Type B pancreatic cell (in vitro differentiated cells): Measurements from ENCODE around the gene TRIO. TPM values are rescaled to one million over a fixed set of nuclear protein-coding genes. Genes with fewer than 3 reads are reported as not detected.

Experiments
- DNase-seq: peaks from one replicate; pipeline ENCODE4 v3.0.0; 2021; ENCODE audit warnings: mixed read lengths; ENCODE audit not compliant: unreplicated experiment; ENCODE audit errors: extremely low spot score
- H3K27ac Mint-ChIP-seq: 2 replicates; pipeline ENCODE4 v1.8.0; 2021; ENCODE audit warnings: mild to moderate bottlenecking, mixed read lengths
- H3K27me3 Mint-ChIP-seq: 2 replicates; pipeline ENCODE4 v1.8.0; 2021; ENCODE audit warnings: mixed read lengths
- H3K36me3 Mint-ChIP-seq: 2 replicates; pipeline ENCODE4 v1.8.0; 2021; ENCODE audit warnings: mixed read lengths
- H3K4me1 Mint-ChIP-seq: one replicate; pipeline ENCODE4 v1.8.0; 2021; ENCODE audit warnings: mixed read lengths; ENCODE audit not compliant: unreplicated experiment
- H3K4me3 Mint-ChIP-seq: 2 replicates; pipeline ENCODE4 v1.8.0; 2021; ENCODE audit warnings: mild to moderate bottlenecking, mixed read lengths
- H3K9me3 Mint-ChIP-seq: 2 replicates; pipeline ENCODE4 v1.8.0; 2021; ENCODE audit warnings: mixed read lengths
- total RNA-seq: library from RNA; stranded (reverse); gene quantifications from 2 replicates; pipeline ENCODE4 v1.2.1, GENCODE V29; 2021; ENCODE audit warnings: low replicate concordance
- TF ChIP-seq, protein P1 (sequence below): fragments of 200-600 bp; sonication (generic); conservative IDR thresholded peaks from 2 replicates; pipeline ENCODE4 v1.5.0; 2021; ENCODE audit warnings: antibody characterized with exemption, mild to moderate bottlenecking

TRIO gene
- total RNA-seq, 1 donor from 2014 or later = 145 TPM

DNA sequence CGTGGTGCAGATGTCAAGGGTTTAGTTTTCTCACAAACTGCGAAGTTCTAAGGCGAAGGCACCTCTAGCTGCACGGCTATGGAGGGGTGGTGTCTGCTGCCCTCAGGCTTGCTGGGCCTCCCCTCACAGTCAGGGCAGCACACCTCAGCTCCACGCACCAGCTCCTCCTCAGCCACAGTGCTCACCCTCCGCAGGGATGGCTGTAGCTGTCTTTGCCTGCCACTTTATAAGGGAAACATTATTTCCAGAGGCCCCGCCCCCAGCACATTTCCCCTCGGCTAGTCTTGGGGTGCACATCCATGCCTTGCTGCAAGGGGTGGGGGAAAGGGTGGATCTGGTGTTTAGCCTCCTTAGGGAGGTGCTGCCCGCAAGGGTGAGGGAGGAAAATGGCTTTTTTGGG, 154.6 kb downstream of the TRIO start:
- Mint-ChIP-seq H3K36me3 (peaks cover 12% of the 10 kb centered on the region), H3K27ac (no peak overlapping the region), H3K9me3 (no peaks in the 10 kb centered on the region), H3K27me3 (no peaks in the 10 kb centered on the region), H3K4me1 (peaks cover 8% of the 10 kb centered on the region), H3K4me3 (no peak overlapping the region)
- TF ChIP-seq, protein P1, sequence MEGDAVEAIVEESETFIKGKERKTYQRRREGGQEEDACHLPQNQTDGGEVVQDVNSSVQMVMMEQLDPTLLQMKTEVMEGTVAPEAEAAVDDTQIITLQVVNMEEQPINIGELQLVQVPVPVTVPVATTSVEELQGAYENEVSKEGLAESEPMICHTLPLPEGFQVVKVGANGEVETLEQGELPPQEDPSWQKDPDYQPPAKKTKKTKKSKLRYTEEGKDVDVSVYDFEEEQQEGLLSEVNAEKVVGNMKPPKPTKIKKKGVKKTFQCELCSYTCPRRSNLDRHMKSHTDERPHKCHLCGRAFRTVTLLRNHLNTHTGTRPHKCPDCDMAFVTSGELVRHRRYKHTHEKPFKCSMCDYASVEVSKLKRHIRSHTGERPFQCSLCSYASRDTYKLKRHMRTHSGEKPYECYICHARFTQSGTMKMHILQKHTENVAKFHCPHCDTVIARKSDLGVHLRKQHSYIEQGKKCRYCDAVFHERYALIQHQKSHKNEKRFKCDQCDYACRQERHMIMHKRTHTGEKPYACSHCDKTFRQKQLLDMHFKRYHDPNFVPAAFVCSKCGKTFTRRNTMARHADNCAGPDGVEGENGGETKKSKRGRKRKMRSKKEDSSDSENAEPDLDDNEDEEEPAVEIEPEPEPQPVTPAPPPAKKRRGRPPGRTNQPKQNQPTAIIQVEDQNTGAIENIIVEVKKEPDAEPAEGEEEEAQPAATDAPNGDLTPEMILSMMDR = no peak
- no peak for DNase-seq

DNA sequence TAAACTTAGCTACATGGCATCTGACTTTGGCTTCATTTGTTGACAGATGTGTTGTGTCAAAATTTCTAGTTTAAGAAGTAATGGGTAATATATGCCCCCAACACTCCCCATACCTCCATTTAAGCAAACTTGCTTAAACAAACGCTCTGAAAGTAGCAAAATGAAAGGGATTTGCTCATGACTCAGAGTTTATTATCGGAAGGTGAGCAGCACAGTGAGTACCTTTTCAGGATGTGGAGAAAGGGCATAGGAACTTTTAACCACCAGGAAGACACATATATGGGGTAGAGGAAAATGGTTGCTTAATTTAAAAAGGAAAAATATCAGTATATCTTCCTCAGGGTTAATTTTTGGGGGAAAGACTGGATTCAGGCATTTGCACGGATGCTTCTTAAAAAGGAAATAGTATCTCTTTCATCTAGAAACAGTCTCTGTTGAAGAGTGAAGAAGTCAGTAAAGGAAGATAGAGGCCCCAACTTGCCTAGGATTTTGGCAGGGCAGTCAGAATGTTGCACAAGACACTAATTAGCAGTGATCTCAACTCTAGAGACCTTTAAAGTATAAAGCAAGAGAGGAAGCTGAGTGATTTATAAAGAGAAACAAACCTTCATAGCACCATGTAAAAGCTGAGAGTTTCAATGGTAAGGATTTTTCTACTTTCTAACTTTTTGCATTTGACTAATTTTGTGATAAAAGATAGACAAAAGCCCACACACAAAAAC, 155.1 kb downstream of the TRIO start:
- Mint-ChIP-seq H3K9me3 (no peaks in the 10 kb centered on the region), H3K27me3 (no peaks in the 10 kb centered on the region), H3K4me3 (no peak overlapping the region), H3K27ac (no peak overlapping the region), H3K4me1 (peaks cover 8% of the 10 kb centered on the region), H3K36me3 (peaks cover 8% of the 10 kb centered on the region)
- no peak for DNase-seq
- TF ChIP-seq, protein P1 = no peak

DNA sequence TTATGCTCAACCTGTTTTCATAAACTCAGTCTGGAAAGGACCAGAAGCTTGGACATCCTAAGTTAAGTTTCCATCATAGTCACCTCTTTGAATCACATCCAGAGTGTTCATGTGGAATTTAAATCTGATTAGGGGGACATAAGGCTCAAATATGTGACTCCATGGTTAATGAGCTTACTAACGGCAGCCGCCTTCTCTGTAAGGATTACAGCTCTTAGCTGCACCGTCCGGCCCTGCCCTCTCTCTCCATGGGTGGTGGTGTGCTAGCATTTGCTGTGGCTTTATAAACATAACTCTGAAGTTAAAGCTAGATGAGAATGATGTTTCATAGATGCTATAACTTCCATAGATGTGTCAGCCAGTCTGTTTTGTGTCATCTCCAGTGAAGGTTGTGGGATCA, 156.5 kb downstream of the TRIO start:
- no peak overlapping the region for H3K27ac Mint-ChIP-seq

DNA sequence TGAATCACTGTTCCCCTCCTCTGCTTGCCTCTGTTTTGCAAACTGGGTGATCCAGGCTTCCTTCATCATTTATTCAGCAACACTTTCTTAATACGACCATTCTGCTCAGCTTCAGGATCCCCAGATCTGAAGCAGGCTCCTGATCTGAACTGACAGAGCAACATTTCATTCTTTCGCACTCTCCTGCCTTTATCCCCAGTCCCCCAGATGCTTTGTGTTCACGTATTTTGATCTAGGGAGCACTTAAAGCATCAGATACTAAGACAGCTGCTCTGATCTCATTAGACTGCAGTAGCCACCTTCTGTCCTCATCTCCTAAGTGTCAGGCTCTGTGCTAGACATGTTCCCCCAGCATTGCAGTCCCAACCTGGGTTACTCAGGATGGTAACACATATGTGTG, 158.0 kb downstream of the TRIO start:
- TF ChIP-seq, protein P1 = no peak
- H3K9me3 Mint-ChIP-seq = no peaks in the 10 kb centered on the region
- DNase-seq = no peak
- no peaks in the 10 kb centered on the region for H3K4me1 Mint-ChIP-seq
- H3K27me3 Mint-ChIP-seq = no peaks in the 10 kb centered on the region
- H3K27ac Mint-ChIP-seq = no peak overlapping the region
- no peak overlapping the region for H3K4me3 Mint-ChIP-seq
- peaks cover 8% of the 10 kb centered on the region for H3K36me3 Mint-ChIP-seq

More for the DNA sequence above, 156.5 kb downstream of the TRIO start:
- H3K27me3 Mint-ChIP-seq = no peaks in the 10 kb centered on the region
- no peaks in the 10 kb centered on the region for H3K9me3 Mint-ChIP-seq
- peaks cover 8% of the 10 kb centered on the region for H3K36me3 Mint-ChIP-seq
- DNase-seq = no peak
- TF ChIP-seq, protein P1 = no peak
- peaks cover 8% of the 10 kb centered on the region for H3K4me1 Mint-ChIP-seq
- H3K4me3 Mint-ChIP-seq = no peak overlapping the region

DNA sequence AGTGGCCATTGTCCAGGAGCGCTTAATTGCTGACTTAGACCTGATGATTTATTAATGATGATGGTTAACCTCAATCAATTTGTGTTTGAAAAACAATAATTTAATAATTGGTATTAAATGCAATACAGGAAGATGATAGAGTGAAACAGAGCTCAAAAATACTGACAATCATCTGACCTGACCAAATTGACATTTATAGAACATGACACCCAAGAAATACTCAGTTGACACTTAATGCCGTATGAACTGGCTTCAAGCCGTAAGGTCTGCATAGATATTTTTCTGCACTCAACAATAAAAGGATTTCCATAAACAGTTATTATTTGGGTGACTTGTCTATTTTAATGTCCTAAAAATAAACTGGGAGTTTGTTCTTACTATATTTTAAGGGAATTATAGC, 159.2 kb downstream of the TRIO start:
- DNase-seq = no peak
- Mint-ChIP-seq H3K27ac (no peak overlapping the region), H3K9me3 (no peaks in the 10 kb centered on the region), H3K36me3 (peaks cover 14% of the 10 kb centered on the region), H3K4me3 (no peak overlapping the region), H3K4me1 (no peaks in the 10 kb centered on the region), H3K27me3 (no peaks in the 10 kb centered on the region)
- TF ChIP-seq, protein P1 = no peak

DNA sequence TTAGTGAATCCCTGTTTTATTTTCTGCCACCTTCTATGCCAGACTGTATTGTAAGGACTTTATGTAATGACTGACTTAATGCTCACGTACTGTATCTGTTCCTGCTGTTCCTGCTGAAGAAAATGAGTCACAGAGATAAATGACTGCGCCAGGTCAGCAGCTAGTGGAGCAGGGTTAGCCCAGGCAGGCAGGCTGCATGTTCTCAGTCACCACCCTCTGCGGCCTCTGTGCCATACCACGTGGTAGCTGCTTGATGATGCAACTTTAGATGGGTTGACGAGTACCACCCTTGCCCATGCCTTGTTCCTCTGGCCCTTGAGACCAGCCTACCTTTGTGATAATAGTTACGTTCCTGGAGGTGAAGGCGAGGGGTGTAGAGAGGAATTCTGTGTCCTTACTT, 161.9 kb downstream of the TRIO start:
- Mint-ChIP-seq H3K9me3 (no peaks in the 10 kb centered on the region), H3K27ac (no peak overlapping the region), H3K27me3 (no peaks in the 10 kb centered on the region), H3K36me3 (peaks cover 32% of the 10 kb centered on the region), H3K4me3 (no peak overlapping the region), H3K4me1 (peaks cover 3% of the 10 kb centered on the region)
- TF ChIP-seq, protein P1 = no peak
- no peak for DNase-seq
